LNCaP clone FGC (cell line): ENCODE results near the gene DGCR2.

Source experiments
- DNase-seq: peaks from one replicate; pipeline ENCODE4 v3.0.0-alpha.2; 2011; ENCODE audit warnings: low read depth
- H3K4me3 ChIP-seq: 2 replicates; pipeline ENCODE4 v1.5.1; 2011; ENCODE audit warnings: mild to moderate bottlenecking, low read depth, low read length, control low read depth
- TF ChIP-seq, protein P1 (sequence below): IDR thresholded peaks from 2 replicates; pipeline ENCODE4 v1.5.1; 2012; ENCODE audit warnings: mild to moderate bottlenecking; ENCODE audit not compliant: control insufficient read depth, insufficient read depth; ENCODE audit errors: extremely low read depth

The DGCR2 gene

DNA sequence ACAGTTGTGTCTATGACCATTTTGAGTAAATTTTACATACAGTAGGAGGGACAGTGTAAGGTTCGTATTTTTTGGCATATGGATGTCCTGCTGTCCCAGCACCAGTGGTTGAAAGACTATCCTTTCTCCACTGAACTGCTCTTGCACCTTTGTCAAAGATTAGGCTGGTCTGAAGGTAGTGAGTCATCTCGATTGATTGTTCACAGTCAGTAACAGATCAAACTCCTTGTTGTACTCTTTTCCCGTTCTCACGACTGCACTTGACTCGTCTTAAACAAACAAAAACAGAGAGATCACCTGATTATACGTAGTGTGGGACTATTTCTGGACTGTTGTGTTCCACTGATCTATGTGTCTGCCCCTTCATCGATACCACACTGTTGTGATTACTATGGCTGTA is 77.1 kb downstream of the DGCR2 start:
- DNase-seq: no peak
- TF ChIP-seq, protein P1, sequence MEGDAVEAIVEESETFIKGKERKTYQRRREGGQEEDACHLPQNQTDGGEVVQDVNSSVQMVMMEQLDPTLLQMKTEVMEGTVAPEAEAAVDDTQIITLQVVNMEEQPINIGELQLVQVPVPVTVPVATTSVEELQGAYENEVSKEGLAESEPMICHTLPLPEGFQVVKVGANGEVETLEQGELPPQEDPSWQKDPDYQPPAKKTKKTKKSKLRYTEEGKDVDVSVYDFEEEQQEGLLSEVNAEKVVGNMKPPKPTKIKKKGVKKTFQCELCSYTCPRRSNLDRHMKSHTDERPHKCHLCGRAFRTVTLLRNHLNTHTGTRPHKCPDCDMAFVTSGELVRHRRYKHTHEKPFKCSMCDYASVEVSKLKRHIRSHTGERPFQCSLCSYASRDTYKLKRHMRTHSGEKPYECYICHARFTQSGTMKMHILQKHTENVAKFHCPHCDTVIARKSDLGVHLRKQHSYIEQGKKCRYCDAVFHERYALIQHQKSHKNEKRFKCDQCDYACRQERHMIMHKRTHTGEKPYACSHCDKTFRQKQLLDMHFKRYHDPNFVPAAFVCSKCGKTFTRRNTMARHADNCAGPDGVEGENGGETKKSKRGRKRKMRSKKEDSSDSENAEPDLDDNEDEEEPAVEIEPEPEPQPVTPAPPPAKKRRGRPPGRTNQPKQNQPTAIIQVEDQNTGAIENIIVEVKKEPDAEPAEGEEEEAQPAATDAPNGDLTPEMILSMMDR: no peak
- no peak overlapping the region for H3K4me3 ChIP-seq

DNA sequence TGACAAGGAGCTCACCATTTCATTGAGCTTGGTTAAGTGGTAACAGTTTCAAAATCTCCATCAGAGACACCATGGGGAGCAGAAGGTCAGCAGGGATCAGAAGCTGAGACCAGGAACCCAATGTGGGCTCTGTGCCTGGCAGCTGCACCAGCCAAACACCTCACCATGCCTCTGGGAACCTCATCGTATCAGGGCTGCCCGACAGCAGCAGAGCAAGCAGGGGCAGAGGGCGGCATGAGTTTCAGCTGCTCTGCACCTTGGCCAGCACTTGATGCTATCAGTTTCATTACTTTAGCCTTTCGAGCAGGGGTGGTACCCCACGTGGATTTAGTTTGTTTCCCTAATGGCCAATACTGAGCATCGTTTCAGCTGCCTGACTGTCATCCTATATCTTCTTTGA is 77.8 kb downstream of the DGCR2 start:
- no peak for DNase-seq
- TF ChIP-seq, protein P1: no peak
- no peak overlapping the region for H3K4me3 ChIP-seq

DNA sequence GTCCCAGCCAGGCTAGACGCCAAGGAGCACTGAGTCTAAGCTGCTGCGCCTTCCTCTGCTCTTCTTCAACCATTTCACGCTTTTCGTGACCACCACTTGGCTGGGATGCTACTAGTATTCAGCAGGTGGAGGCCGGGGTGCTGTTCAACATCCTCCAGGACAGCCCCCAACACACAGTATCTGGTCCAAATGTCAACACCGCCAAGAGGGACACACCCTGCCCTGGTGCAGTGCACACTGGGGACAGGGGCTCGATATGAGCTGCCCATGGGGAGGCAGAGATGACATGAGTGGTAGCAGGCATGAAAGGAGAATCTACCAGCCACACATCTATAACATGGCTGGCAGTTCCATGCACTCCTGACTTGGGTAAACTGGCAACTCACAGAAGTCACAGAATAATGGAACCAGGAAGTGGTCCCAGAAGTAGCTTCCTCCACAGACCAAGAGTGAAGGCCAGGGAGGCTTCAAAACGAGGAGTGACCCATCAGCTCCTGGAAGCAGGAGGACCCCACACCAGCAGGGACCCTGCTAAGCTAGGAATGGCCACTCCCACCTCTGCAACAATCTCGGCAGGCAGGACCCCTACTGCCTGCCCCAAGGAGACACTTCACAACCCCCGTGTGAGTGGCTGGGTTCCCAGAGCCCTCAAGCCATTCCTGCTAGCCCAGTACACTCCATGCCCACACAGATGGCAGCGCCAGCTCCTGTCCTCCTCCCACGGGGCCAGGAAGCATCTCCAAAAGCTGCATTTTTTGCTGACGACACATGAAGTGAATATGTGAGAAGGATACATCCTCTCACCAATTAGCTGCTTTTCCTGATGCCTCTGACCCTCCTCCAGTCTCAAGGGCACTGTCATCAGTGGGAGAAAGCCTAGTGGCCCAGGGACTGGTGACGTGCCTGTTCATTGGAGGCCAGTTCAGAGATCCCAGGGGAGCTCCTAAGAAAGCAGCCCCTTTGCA is 78.8 kb downstream of the DGCR2 start:
- no peak for DNase-seq
- TF ChIP-seq, protein P1: no peak
- no peak overlapping the region for H3K4me3 ChIP-seq

DNA sequence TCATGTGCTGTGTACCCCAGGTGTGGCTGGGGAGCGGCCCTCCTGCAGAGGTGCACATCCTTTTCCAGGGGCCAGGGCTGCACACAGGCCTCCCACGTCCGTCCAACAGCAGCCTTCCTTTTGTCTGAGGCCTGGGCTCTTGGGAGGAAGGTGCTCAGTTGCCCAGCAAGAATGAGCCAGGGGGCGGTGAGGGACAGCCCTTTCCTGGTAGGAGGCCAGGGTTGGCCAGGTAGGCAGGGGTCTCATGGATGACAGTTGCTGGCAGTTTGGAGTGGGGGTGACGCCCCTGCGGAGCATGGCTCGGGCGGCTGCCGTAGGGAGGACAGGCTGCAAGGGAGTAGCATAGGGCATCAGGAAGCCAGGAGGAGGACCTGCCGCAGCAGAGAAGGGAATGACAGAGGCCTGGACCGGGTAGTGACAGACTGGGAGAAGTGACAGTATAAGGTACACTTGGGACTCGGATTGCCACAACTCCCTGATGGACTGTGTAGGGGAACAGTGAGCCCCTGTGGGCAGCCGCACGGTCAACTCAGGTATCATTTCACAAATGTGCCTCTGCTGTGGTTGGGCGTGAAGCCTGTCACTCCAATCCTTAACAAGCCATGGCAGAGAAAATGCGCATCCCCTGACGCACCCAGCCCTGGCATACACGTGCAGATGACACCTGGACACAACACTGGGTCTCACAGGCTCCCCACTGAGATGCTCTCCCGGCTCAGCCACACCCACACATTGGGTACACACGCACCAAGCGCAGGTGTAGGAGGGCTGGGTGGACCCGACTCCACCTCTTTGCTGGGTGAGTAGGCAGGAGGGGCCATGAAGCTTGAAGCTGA is 79.7 kb downstream of the DGCR2 start:
- DNase-seq: no peak
- TF ChIP-seq, protein P1: no peak

DNA sequence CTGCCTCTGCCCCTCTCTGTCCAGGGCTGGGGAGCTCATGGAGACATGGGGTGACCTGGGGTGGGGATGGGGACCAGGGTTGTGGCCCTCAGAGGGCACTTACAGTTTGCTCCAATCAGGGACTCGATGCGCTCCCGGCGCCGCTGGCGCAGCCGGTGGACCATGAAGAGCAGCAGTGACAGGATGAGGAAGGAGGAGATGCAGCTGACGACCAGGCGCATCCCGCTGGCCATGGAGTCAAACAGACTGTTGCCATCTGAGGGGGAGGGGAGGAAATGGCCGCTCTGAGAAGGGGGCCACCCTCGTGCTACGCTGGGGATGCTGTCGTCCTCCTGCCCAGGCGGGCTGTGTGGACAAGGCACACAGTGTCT is 80.5 kb downstream of the DGCR2 start:
- TF ChIP-seq, protein P1: no peak
- H3K4me3 ChIP-seq: no peak overlapping the region
- no peak for DNase-seq

More for the DNA sequence above, 79.7 kb downstream of the DGCR2 start:
- H3K4me3 ChIP-seq: no peak overlapping the region

DNA sequence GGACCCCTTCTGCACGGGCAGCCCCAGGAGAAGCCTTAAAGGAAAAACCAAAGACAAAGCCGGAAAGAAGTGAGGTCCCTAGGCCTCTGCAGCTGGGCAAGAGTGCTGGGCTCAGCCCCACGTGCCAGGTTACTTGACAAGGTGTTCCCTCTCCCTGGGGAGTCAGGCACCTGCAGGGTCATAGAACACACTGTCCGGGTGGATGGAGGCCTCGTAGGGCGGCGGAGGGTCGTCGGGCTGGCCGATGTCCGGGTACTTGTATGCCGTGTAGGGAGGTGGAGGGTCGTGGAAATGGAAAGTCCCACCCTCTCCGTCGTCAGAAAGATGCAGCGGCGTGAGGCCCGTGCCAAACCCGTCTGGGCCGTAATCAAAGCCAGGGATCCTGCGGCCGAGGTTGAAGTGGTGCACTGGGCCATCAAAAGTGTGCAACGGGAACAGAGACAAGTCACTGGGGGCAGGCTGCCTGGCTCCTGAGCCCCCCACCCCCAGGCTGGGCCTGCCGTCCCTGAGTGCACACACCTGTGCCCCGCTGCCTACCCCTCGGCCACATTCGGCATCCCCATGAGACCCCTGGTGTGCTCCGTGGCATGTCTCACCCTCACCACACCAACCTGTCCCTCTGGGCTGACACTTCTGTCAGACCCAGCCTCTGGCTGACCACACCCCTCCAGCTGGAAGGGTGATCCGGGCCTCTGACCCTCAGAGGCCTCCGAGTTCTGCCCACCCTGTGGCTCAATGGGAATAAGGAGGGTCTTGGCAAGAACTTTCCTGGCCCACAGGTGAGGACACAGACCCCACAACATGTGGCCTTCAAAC is 81.1 kb downstream of the DGCR2 start:
- TF ChIP-seq, protein P1: no peak
- H3K4me3 ChIP-seq: no peak overlapping the region
- no peak for DNase-seq
